GM19035 (cell line): ENCODE measurements around the gene TCERG1L.

Experiments used
- ATAC-seq: cut with Tn5 transposase; IDR thresholded peaks from one replicate; pipeline ENCODE4 v1.9.1; 2021; ENCODE audit not compliant: unreplicated experiment

Gene TCERG1L

DNA sequence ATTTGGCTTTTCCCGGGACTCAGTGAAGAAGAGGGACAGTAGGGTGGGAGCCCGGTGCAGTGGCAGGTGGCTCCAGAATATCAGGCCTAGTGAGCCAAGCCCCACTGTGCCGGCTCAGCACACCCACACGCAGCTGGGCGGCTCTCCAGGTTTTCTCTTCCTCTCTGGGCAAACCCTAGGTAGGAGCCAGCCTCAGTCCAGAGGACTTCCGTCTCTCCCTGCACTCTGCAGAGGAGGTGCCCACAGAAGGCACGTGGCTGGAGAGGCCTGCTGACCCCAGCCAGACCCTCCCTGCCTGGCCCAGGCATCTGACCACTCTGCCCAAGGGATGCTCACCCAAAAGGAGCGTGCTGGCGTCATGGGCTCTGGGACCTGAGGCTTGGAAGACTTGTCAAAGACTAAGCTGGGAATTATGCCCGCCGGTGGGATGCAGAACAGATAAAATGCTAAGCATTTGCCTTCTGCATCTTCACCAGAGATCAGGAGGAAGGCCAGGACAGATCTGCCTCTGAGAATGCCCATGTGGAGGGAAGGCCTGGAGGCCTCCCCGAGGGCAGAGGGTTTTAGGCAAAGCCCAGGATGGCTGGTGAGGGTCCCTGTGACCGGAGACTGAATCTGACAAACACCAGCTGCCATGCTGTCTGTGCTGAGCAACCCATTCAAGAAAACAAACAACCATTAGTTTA lies 40.2 kb downstream of the TCERG1L start:
- no peak for ATAC-seq

- ATAC-seq = no peak
These were observed 40.9 kb downstream of the TCERG1L start for GRCh38 chr10:131270461-131271190.

DNA sequence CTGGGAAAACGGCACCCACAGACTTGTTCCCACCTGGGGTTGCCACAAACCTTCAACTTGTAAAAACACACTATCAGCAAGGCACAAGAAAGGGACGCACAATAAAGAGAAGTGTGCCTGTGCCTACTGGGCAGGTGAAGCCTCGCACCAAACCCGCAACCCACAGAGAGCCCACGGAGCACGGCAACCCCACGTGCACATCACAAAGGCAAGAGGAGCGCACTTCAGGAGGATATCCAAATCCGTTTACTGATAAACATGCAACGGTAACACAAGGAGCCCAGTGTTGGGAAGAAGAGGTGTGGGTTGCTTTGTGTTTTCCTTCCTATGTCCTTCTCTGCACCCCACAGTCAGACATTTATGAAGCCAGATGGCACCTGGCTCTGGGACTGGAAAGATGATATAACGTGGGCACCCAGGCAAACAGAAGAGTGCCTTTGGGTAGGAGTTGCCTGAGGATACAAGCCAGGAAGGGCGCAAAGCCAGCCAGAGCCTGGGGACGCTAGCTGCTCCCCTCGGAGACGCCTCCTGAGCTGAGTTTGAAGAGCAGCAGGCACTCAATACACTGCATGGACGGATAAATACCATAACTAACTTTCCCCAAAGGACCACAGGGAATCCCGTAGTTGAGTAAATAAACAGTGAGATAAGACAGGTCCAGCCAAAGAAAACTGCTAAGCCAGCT lies 41.6 kb downstream of the TCERG1L start:
- ATAC-seq = no peak

- ATAC-seq = no peak
These were observed 43.8 kb downstream of the TCERG1L start for GRCh38 chr10:131267814-131268095.

DNA sequence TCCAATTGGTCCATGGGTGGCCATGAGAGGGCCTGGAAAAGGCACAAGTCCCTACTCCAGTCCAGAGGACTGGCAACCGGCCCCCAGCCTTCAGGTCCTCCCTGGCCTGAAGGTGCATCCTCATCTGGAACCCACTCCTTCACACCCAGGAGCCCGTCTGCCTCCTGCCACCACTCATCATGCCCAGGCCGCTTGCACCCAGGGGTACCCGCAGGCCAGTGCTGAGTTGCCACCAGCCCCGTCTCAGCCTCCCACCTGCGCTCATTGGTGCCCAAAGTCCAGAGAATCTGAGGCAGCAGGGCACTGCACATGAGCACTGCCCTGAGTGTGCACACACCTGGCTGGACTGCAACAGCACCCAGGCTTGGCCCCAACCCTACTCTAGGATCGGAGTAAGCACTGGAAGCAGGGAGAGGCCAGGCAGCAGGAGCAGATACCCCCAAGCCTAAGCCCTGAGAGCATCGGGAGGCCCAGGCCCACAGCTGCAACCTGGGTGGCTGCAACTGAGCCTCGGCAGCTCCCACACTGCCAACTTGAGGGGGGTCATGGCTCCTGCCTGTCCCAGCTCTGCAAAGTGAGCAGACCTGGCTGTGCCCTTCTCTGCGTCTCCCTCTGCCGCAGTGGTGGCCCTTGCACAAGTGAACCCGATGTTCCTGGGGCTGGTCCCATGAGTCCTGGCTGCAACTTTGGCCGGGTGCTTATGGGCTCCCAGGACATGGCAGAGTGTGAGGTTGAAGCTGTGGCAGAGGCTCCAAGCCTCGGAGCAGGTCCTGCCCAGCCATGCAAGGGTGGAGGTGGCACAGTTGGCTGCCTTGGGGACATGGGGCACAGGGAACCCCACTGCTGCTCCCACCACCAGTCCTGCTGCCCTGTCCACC lies 44.3 kb downstream of the TCERG1L start:
- ATAC-seq = no peak

DNA sequence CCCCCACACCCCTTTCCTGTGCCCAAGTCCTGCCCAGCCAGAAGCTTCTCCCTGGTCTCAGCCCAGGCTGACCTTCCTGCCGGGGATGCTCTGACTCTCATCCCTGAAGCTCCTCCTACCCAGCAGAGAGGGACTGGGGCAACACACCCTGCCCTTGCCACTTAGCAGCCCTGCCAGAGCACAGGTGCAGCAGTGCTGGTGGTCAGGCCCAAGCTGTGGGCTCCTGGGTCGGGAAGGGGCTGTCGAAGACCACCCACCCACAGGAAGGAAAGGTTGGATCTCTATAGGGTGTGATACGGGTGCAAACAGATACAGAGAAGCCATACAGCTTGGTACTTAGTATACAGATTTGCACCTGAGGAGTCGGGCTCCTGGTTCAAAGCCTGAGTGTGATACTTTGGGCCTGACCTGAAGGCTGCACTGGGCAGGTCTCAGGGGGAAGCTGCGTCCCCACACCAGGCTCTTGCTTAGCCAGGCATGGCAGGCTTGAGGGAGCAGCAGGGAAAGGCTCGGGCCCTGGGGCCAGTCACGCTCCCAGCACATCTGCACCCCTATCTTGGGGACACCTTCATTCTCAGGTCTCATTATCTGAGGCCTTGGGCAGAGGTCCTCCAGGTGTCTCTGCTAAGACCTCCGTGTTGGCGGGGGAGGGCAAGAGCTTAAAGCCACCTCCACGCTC lies 47.3 kb downstream of the TCERG1L start:
- ATAC-seq = no peak

DNA sequence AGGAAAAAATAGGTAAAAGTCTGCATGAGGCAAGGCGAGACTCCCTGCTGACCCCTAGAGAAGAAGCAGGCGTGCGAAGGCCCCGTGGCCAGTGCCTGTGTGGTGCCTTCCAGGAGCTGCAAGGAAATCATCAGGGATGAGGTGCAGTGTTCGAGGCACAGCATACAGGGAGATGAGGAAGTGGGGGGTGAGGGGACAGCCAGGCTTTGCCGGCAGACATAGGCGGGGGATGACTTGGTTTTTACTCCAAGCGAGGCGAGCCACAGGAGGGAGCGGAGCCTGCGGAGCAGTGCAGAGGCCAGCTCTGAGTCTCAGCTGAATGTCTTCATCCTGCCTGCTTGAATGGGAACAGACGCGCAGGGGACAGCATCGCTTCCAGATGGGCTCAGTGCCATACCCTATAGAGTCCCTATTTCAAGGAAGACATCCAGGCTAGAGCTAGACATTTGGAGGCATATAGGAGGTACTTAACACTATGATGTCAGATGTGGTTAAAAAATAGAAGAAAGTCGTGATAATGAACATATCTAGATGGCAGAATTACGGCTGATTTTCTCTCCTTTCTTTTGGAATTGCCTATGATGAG lies 49.5 kb downstream of the TCERG1L start:
- no peak for ATAC-seq

DNA sequence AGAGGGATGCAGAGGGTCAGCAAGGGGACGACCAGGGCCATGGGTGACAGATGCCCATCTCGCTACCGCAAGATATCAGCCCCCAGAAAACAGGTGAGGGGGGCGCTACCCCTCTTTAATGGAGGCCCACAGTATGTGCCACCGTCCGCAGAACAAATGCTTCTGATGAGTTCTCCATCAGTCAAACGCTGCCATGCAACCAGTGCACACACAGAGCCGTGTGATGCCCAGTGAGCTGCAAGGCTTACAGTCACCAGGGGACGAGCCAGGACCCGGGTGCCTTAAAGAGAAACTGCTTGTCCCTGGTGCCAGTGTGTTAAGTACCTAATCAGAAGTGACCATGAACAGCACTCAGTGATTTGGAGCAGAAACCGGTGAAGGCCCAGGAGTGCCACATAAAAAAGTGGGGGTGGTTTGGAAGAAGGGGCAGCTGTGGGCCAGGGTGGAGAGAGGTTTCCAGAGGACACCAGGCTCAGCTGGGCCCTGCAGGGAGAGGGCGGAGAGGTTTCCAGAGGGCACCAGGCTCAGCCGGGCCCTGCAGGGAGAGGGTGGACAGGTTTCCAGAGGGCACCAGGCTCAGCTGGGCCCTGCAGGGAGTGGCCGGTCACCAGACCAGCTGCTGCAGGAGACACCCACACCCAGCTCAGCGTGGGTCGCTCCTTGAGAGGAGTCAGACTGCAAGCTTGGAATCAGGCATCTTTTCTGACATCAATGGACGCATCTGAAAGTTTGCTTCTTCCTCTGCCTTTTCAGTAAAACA lies 50.9 kb downstream of the TCERG1L start:
- ATAC-seq = no peak

GRCh38 chr10:131260031-131260430 lies 51.5 kb downstream of the TCERG1L start:
- no peak for ATAC-seq

DNA sequence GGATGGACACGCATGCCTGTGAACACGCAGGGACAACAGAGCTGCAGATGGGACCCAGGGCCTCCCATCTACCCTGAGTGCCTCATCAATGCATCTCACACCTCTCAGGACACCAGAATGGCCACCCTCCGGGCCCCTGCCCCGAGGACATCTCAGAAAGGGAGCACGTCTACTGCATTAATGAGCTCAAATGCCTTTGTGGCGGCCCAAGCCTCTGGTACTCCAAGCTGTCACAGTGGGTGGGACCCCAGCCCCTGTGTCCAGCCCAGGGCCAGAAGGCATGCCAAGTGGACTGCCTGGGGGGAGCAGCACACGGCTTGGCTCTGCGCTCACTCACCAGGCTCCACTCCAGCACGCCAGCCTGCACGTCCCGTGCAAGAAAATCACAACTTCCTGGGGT lies 52.0 kb downstream of the TCERG1L start:
- no peak for ATAC-seq

DNA sequence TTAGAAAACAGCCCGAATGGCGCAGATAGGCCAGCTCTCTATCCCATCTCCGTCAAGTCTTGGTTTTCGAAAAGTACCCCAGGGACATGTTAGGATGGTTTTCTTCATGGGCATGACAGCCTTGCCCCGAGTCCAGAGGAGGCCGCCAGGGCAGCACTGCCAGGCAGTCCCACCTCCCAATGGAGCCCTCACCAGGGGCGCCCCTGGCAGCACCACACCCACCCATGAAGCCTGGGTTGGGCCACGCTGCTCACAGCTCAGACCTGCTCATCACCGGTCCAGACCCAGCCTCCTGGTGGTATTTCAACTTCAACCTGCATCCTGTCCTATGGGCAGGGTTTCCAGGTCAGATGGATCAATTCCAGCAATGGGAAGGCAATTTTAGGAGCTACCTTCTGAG lies 53.3 kb downstream of the TCERG1L start:
- no peak for ATAC-seq

- no peak for ATAC-seq
These were observed 54.5 kb downstream of the TCERG1L start for GRCh38 chr10:131257027-131257426.

DNA sequence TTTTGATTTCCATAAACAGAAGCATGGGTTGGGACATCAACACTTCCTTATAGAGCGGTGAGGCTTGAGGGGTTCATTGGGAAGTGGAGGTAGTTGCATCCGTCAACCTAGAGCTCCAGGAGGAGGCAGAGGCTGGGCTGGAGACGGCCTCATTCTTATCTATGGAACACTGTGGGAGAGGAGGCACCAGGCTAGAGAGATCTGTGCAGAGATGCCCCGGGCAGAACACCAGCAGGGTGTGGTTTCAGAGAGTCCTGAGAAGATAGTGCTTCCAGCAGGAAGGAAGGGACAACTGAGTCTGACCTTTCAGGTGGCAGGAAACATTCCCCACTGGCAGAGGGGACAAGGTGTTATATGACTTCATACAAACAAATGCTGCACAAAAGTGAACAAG lies 56.7 kb downstream of the TCERG1L start:
- ATAC-seq = no peak

DNA sequence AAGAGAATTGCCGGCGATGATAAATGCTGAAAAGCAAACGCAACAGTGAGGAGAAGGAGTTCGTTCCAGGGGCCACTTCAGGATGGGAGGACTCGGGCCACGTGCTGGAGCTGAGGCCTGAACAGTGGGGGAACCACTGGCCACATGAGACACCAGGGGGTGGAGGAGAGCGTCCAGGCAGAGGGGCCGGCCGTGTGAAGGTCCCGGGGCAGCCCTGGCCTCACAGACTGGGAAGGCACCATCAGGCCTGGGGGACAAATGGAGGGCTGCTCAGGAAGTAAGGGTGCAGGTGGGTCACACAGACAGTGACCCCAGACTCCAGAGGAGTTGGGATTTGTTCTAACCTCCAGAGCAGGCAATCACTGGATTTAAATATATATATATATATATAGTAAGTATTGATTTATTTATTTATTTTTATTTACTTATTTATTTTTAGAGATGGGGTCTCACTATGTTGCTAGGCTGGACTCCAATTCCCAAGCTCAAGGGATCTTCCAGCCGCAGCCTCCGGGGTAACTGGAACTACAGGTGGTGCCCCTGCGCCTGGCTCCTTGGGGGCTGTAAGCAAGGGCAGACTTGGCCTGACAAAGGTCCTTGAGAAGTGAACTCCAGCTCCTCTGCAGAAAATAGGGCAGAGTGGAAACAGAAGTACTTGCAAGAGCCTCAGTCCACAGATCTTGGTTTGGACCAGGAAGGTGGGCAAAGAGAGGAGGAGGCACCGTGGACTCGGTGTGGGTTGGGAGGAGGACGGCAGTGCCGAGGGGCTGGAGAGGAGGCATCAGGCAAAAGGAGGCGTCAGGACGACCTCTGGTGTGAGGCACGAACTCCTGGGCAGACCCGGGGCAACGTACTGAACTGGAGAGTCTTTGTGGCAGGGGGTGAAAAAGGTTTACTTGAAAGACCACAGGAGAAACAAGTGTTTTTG lies 57.3 kb downstream of the TCERG1L start:
- ATAC-seq = no peak

DNA sequence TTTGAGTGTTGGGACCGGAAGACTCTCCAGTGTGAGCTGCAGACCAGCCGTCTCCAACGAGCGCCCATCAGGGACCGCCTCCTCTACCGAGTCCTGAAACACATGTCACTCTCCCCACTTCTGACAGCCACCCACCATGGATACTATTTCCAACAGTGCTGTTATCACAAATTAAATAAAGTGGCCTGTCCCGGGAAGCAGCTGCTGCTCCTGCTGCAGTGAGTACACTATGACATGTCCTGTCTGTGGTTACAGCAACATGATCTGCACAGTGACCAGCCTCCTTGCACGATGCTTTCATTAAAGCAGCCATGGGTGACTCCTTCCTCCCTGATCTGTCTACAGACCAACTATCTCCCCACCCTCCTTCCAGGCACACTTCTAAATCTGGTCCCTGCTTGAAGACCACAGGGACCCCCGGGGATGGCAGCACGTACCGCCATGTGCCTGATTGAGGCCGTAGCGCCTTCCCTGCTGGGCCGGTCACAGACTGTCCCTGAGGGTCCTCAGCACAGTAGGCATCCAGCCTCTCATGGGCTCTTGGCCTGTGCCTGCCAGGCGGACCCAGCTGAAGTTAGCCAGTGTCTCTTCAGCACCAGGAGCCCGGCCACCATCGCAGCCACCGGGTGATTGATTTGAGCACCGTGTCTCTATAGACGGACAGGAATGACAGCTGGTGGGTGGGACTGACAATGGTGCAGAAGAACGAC lies 58.8 kb downstream of the TCERG1L start:
- ATAC-seq = no peak

DNA sequence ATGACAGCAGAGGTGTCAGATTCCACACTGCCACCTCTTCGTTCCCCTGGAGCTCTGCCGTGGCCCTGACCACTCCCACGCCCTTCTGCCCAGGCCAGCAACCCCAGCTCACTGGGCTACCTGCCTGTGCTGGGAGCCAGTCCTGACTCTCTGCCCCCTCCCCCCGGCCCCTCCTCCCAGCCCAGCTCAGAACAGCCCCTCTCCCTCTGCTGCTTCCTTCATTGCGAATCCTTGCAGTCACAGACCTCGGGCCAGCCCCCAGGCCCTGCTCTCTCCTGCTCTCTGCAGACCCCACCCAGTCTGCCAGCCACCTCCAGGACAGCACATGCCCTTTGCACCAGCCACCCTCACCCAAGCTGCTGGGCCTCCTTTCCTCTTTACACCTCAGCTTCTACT lies 60.4 kb downstream of the TCERG1L start:
- no peak for ATAC-seq

DNA sequence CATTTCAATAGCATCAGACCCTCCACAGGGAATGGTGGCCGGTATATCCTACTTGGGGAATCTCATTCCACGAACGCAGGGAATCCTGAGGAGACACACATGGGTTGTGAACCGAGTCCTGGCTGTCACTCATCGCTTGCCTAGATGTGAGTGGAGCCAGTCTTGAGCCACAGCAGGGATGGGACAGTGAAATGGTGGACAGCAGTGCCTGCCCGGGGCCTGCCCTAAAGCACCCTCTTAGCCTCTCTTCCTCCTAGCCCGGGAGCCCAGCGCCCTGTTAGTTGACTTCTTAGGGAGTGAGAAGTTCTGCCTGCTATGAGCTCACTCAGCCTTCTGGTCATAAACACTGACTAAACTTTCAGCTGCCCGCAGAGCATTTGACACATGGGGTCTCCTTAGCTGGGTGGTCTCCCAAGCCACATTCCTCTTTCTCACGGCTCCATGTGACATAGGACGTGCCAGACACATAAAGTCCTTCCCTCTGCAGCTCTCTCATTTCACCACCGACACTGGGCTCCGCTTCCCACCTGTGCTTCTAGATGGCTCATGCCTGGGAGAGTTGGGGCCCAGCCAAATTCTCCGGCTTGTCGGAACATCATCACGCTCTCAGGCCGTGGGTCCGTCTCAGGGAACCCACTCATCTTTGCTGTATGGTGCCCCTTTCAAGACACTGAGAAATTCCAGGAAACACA lies 60.9 kb downstream of the TCERG1L start:
- ATAC-seq = no peak

DNA sequence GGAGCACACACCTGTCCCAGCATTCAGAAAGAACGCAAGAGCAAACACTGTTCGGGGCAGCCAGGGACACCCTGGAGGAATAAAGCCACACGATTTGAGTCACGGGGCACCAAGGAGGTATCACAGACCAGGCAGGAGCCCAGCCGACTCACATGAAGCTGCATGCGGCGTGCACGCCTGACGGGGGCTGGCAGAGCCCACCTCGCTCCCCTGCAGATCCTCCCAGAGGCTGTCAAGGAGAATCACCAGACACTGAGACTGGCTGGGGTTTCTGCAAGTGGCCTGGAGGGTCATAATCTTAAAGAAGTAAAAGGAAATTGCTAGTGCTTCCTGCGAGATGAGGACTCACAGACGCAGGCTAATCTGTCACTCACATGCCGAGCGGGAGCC lies 61.6 kb downstream of the TCERG1L start:
- ATAC-seq = no peak
